ENCODE results near the gene IFNLR1.

GRCh38 chr1:24150234-24151174 lies 36.6 kb downstream of the IFNLR1 start:
- TF ChIP-seq CTCF (IDR thresholded peaks at IDR 0.05) (peak; percentile 72 to 87 (median 83)), POLR2A (IDR thresholded peaks at IDR 0.05) (no peak)

Data from testis (tissue), 2 donors.